Central memory CD4-positive, alpha-beta T cell (primary cell): Measurements from ENCODE around the gene PLP2.

Source experiments
- DNase-seq: peaks from one replicate; pipeline ENCODE4 v3.0.0; 2022

PLP2 gene

DNA sequence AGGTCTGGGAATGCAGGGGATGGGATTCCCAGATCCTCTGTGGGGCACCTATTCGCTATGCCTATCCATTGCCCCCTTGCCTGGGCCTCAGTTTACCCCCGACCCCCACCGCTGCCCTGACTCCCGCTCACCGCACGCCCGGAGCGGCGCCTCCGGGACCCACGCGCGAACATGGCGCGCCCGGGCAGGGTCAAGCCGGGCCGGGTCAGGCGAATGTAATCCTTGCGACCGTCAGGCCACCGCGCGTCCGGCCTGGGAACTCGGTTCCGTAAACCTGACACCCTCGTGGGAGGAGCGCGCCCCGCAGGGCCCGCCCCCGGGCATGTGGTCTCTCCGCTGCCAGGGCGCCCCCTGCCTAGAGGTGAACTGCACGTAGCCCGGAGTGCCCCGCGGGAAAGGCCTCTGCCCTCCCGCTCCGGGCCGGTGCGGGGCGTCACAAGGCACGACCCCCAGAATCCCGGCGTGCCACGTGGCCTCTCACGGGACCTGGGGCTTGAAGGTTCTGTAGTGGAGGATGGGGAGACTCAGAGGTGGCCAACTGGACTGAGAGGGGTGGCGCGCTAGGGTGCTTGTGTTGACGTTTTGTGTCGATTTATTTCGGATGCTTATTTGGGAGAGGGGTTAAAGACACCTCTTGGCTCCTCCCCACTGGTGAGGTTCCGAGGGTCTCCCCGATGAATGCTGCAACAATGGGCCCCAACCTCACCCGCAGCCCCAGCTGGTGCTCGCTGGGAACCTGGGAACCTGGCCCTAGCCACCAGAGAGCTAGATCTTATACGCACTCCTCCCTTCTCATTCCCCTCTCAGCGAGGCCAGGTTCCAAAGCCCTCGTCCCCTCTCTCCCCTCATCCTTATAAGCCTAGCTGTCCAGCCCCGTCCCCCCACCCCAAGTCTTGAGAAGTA lies 14.7 kb downstream of the PLP2 start, which contains the start of gene PRICKLE3:
Gene PRICKLE3, minus strand, starts transcription at position 249 of the 903 bp plus-strand sequence. Its CDS starts 76 bp downstream, at position 173.
- DNase-seq: peak; percentile 61

DNA sequence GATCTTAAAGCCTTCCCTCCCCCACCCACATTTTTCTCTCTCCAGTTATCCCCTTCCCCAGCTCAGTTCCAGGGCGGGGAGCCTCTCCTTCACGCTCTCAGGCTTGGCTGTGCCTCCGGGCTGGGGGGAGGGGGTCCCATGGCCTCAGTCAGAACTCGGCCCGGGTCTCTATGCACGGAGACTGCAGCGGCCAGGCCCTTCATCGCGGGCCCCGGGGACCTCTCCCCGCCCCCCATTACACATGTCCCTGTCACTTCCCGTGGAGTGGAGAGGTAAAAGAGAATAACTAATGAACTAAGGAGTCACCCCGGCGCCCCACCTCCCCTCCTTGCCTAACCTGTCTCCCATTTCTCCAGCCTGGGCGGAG lies 15.3 kb downstream of the PLP2 start:
- no peak for DNase-seq

DNA sequence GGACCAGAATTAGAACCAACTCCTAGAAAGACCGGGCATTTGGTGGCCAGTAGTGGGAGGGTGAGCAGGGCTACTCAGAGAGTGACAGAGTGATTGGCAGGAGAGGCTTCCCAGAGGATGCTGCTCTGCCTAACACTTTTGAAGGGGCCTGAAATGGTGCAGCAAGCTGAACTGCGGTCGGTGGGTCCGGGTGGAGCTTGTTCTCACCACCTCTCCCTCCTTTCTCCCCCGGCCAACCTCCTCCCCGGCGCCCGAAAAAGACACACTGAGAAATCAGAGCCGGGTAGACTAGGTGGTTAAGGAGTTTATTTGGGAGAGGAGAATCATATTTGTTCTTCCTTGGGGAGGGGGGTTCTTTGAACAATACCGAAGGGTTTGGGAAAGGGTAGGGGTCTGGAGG lies 15.8 kb downstream of the PLP2 start:
- DNase-seq: no peak

DNA sequence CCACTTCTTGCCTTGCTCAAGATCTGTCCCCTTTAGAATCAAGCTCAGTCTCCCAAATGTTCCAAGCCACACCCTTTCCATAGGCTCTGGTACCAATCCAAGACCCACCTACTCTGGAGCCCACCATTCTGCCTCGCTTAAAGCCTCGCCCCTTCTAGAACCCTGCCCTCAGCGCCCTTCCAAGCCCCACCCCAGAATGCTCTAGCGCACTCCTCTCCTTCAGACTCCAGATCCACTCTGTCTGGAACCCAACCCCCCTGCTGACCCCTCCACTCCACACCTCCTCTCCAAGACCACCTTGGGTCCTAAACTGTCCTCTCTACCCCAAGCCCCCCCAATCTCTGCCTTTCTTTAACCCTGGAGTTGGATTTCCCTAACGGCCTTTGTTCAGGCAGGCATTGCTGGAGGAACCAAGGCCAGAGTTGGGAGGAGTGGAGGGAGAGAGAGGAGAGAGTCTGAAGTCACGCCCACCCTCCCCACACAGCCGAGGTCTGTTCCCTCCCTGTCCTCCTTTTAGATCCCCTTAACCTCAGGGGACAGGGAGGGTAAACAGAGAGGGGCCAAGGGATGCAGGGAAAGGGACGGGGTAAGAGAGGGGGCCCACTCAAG lies 16.9 kb downstream of the PLP2 start:
- DNase-seq: no peak

DNA sequence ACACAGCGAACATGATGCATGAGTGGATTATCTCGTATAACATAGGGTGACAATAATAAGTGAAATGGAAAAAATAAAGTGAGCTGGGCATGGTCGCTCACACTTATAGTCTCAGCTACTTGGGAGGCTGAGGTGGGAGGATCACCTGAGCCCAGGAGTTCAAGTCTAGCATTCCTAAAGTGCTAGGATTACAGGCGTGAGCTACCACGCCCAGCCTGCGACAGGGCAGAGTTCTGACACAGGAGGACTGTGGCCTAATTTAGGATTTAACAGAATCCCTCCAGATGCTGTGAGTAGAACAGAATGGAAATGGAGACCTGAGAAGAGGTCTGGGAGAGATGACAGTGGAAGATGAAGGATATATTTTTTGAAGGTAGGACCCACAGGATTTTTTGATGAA lies 17.9 kb downstream of the PLP2 start:
- DNase-seq: no peak

DNA sequence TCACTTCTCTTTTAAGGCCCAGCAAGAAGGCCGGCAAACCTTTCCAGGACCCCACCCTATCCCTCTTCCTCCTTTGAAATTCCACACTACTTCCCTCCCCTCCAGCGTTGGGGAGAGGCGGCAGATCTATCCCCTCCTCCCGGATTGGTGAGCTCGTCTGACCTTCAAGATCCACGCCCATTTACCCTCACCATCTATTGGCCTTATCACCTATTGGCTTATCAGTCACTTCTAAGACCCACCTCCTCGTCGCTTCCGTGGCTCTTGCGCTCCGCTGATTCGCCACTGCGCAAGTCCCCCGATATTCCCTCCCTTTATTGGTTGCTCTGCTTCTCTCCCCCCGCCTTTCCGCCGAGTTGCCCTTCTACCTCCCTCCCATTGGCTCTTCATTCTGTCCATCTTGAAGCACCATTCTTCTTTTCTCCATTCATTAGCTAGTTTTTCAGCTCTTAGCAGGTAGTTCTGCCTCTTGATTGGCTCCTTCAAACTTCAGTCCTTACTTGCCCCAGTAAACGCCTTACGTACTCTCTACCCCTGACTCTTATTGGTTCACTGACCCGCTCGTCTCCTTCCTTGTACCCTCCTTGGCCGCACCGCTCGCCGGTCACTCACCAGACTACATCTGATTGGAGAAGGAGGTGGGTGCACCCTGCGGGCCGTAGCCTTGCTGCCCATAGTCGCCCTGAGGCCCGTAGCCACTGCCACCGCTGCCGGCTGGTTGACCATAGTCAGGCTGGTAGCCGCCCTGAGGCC lies 19.3 kb downstream of the PLP2 start:
- peak; percentile 92 for DNase-seq

DNA sequence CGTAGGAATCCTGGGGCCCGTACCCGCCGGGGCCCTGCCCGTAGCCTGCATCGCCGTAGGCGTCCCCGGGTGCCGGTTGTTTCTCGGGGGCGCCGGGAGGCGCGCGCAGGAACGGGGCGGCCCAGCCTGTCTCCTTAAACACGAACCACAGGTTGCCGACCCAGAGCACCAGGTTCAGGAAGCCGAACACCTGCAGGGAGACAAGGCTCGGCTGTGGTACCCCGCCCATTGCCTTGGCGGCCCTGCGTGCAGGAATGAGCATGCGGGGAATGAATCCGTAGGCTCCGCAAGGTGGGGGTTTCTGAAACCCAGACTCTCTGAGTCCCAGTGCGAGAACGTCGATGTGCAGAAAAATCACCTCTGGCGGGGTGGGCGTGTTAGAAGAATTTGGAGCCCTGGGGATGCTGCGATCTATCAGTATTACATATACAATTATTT lies 19.9 kb downstream of the PLP2 start:
- no peak for DNase-seq

DNA sequence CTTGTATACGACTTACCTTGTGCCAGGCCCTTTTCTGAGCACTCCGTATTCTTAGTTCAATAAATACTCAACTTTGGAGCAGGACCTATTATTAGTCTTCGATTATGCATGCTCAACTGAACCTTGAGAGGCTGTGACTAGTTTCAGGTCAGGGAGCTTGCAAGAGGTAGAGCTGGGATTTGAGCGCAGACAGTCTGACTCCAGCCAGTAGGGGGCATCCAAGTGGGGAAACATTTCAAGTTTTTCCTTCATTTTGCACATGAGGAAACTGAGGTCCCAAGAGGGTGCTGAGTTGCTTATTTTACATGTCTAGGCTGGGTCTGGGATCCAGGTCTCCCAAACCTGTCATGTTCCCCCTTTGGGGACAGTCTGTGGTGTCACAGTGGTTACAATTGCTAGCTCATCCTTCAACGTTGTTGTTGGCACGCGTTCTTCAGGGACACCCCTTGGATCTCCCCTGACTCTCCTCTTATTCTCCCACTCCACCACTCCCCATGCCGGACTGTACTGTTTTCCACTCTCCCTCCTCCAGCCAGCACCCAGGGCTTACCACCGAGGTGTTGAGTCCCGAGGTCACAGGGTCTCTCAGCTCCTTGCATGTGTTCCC lies 21.1 kb downstream of the PLP2 start:
- DNase-seq: no peak

DNA sequence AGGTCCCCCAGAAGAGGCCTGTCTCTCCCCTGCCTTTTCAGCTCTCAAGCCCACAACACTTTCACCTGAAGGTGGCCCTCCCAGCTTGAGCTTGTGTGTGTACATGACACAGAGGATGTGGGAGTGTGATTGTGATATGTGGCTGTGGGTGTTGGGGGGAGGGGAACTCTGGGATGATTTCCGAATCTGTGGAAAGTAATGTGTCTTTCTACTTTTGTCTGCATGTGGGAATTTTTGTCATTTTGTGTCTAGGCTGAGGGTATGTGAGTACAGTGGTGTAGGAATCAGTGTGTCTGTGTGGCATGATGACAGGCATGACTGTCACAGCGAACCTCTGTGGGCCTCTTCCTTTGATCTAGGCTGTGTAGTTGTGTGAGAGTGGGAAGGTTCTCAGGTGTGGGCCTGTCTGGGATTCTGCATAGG lies 21.9 kb downstream of the PLP2 start:
- no peak for DNase-seq

DNA sequence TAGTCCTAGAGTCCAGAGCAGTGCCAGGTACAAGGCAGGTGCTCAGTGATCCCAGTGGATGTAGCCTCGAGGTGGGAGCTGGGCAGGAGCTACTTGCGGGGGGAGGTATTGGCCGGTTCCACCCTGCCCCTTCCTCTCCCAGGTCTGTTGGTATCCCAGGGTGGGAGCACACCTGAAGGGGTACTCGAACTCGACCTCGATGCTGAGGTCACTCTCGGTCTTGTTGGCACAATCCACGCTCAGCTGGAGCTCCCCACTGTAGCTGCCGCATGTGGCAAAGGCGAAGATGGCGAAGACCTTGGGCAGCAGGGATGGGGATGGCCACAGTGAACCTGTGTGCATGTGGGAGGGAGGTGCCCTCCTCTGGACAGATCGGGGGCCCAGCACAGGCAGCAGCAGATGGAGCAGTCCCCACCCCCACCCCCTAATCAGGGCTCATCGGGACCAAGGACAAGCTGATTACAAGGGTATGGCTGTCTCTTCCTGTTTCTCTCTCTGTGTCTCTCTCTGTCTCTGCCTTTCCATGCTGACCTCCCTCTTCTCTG lies 25.9 kb downstream of the PLP2 start:
- DNase-seq: no peak

DNA sequence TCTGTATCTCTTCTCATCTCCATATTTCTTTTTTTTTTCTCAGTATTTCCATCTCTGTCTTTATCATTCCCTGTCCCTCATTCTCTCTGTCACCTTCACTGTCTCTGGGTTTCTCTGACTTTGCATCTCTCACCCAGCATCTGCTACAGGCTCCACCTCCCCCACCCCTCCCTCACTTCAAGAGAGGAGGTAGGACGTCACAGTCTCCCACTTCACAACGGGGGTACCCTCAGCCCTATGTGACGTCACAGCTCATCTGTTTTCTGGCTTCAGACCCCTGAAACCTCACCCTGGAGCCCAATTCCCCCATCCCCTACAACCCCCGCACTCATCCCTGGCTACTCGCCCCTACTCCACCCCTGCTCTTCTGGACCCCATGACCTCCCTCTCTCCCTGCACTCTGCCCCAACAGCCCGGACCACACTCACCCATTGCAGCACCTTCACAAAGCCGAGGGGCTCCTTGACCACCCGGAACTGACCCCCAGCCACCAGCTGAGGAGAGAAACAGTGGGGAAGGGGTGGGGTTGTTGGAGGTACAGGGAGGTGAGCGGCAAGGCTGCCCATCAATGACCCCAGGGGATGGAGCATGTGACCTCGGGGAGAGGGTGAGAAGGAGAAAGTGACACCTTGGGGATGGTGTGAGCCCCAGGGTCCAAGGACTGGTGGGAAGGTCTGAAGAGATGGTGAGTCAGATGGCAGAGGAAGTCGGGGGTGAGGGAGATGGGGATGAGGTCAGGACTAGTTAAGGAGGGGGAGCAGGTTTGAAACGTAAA lies 27.0 kb downstream of the PLP2 start:
- no peak for DNase-seq

DNA sequence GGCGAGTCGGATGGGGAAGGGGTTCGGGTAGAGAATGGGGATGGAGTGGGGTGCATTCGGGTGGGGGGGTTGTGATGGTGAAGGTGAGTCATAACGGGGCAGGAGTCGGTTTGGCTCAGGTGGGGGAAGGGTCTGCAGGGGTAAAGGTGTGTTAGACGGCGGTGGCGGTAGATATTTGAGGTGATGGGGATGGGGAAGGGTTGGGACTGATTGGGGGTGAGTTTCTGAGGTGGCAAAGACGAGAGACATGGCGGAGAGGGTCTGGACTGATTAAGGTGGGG lies 27.6 kb downstream of the PLP2 start:
- DNase-seq: no peak

DNA sequence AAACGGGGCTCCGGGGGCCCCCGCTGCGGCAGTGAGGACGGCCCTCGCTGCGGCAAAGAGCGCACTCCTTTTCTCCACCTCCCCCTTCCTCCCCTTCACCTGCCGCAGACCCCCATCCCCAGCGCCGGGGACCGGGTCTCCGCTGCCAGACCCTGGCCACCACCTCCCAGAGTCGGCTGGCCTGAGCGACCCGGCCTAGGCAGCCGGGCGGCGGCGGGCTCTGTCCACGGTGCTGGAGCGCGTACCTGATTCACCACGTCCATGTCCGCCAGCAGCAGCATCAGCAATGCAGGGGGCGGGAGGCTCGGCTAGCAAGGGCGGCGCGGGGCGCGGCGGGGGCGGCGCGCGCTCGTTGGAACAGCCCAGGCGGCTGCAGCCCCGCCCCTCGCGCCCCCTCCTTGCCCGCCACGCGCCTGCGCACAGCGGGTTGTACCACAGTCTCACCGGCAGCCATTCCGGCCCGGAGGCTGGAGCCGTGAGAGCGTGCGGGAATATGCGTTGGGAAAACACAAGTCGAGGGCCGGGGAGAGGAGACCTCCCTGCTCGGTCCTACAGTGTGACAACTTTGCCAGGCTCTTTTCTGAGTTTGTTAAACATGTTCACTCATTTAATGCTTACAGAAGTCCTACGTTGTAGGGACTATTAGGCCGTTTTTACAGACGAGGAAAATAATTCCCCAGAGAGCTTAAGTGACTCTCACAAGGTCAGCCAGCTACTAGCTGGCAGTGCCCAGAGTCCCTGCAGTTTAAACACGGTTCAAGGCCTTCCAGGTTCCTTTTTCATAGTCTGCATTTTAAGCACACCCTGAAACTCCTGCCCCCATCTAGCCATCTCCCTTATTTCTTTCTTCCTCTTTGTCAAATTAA lies 28.4 kb downstream of the PLP2 start, which contains the start of gene SYP:
Gene SYP, minus strand, starts transcription at position 288 of the 866 bp plus-strand sequence. Its CDS starts 7 bp downstream, at position 281.
- peak; percentile 86 for DNase-seq

DNA sequence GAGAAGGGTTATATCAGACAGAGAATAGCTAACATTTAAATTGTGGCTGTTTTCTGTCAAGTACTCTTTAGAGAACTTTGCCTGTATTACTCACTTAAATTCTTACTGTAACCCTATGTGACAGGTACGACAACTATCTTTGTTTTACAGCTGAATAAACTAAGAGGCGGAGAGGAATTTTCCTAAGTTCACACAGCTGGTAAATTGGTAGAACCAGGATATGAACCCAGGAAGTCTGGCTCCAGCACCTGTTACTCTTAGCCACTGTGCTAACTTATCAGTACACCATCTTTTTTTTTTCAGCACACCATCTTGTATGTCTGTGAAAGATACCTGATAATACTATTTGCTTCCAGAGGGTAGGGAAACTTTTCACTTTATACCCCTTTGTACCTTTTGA lies 30.3 kb downstream of the PLP2 start:
- no peak for DNase-seq

DNA sequence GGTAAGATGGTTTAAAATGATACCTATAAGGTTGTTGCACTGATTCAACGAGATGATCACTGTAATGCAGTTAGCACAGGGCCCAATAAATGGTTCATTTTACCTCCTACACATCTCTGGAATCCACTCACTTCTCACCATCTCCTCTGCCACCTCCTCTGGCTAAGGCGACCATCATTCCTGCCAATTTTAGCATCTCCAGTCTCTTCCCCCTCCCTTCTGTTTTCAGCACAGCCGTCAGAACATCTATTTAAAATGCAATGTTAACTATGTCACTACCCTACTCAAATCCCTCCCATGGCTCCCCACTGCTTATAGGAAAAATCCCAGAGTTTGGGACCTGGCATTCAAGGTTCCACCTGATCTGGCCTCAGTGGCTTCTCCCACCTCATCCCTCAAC lies 31.8 kb downstream of the PLP2 start:
- DNase-seq: no peak

DNA sequence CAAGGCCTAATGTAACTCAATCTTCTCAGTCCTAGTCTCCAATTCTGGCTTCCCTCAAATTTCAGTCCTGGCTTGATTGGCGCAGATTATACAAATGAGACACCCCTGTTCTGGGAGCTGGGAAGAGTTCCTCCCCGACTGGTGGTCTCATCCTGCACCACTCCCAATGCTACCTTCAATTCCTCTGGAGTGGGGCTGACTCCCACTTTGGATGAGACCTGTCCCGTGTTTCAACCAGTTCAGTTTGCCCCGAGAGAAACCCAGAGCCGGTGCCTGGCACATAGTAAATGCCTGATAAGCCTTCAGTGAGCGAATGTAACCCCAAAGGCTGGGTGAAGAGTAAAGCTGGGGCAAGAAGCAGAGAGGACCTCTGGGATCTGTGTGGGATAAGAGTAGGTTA lies 32.3 kb downstream of the PLP2 start:
- DNase-seq: no peak

DNA sequence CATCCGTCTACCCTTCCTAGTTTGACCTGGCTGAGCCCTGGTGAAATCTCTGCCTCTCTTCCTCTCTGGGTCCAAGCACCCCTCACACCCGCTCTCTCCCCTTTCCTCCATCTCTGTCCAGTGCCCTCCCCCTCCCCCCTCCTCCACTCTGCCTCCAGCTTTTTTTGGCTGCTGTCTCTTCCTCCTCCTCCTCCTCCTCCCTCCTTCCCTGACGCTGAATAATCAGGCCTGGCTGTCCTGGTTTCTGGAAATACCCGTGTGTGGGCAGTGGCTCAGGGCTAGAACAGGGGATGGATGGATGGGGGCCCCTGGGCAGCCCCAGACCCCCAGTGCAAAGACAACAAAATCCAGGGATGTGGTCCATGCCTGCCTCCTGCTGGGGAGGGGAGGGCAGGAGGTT lies 33.0 kb downstream of the PLP2 start:
- DNase-seq: no peak

DNA sequence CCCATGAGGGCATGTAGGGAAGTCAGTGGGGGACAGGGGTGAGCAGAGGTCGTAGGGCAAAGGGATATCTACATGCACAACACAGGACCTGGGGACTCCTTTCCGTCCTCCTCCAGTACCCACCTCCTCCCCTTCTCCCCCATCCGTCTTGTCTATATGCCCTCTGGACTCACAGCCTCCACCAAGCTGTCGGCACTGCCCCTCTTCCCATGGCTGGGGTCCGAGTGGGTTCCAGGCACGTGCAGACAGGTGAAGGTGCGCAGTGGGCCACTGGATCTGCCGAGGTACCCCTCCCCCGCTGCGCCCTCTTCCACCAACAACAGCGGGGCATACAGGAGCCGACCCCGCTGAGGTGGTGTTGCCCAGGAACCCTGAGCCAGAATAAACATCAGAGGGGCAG lies 33.7 kb downstream of the PLP2 start:
- DNase-seq: no peak

DNA sequence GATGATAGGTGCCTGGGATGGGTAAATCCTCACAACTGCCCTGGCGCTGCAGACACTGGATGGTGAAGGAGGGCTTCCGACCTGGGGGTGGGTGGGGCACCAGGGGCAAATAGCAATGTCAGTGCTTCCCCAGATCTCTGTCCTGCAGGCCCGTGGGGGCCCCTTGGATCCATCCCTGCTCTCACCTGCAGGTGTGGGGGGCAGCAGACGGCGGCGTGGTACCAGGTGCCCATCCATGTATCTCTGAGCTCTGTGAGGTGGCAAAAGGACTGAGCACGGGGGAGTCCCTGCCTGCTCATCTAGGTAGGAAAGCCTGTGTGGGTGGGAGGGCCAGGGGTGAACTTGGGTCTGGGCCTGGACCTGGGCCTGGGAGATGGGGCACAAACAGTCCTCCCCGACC lies 34.8 kb downstream of the PLP2 start:
- no peak for DNase-seq

DNA sequence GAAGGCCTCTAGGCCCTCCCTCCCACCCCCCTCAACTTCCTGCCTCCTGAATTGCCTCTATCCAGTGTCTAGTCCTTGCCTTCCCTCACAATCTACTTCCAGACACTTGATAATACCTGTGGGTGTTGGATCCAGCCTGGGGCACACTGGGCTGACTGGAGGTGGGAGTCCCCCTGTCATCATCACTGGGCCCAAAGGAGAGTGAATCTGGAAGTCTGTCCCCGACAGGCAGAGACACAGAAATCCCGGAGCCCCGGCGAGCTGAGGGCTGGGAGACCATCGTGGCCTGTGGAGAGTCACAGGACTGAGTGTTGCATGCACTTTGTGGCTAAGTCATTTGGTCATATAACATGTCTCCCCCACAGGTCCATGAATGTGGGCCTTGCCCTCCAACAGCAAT lies 36.7 kb downstream of the PLP2 start:
- DNase-seq: no peak
